ENCODE measurements around the gene SLC35B2.

SLC35B2 gene

GRCh38 chr6:44269921-44270525, 12.7 kb upstream of the SLC35B2 start, which contains the start of gene TMEM151B:
Gene TMEM151B (plus strand): TSS chr6:44270450. CDS start chr6:44270743, 293 bp downstream.
- TF ChIP-seq FOXP2 (optimal IDR thresholded peaks at IDR 0.05; ENCODE audit: borderline replicate concordance, extremely low read depth, extremely low read length, insufficient read depth) (no peak), SIN3A (IDR thresholded peaks at IDR 0.05; ENCODE audit: borderline replicate concordance, insufficient read depth, low read length) (no peak), REST (IDR thresholded peaks at IDR 0.05; ENCODE audit: insufficient read depth in 1 of 2, low read depth in 2 of 2, low read length in 2 of 2) (no peak)

- TF ChIP-seq SIN3A (IDR thresholded peaks at IDR 0.05; ENCODE audit: borderline replicate concordance, insufficient read depth, low read length) (no peak), TAF1 (IDR thresholded peaks at IDR 0.05; ENCODE audit: borderline replicate concordance, insufficient read depth, low read length) (no peak), FOXP2 (optimal IDR thresholded peaks at IDR 0.05; ENCODE audit: borderline replicate concordance, extremely low read depth, extremely low read length, insufficient read depth) (no peak), POLR2AphosphoS5 (IDR thresholded peaks at IDR 0.05; ENCODE audit: low read depth, low read length) (no peak), REST (IDR thresholded peaks at IDR 0.05; ENCODE audit: insufficient read depth in 1 of 2, low read depth in 2 of 2, low read length in 2 of 2) (no peak)
Measured at GRCh38 chr6:44269178-44269920, 12.0 kb upstream of the SLC35B2 start.

GRCh38 chr6:44268095-44268628, 10.8 kb upstream of the SLC35B2 start:
- TF ChIP-seq REST (IDR thresholded peaks at IDR 0.05; ENCODE audit: insufficient read depth in 1 of 2, low read depth in 2 of 2, low read length in 2 of 2) (no peak; a peak in 1 of 4 replicates), POLR2AphosphoS5 (IDR thresholded peaks at IDR 0.05; ENCODE audit: low read depth, low read length) (no peak), TAF1 (IDR thresholded peaks at IDR 0.05; ENCODE audit: borderline replicate concordance, insufficient read depth, low read length) (no peak), FOXP2 (optimal IDR thresholded peaks at IDR 0.05; ENCODE audit: borderline replicate concordance, extremely low read depth, extremely low read length, insufficient read depth) (no peak), SIN3A (IDR thresholded peaks at IDR 0.05; ENCODE audit: borderline replicate concordance, insufficient read depth, low read length) (no peak)

GRCh38 chr6:44267252-44267651, 9.9 kb upstream of the SLC35B2 start:
- TF ChIP-seq FOXP2 (optimal IDR thresholded peaks at IDR 0.05; ENCODE audit: borderline replicate concordance, extremely low read depth, extremely low read length, insufficient read depth) (no peak), TAF1 (IDR thresholded peaks at IDR 0.05; ENCODE audit: borderline replicate concordance, insufficient read depth, low read length) (no peak), SIN3A (IDR thresholded peaks at IDR 0.05; ENCODE audit: borderline replicate concordance, insufficient read depth, low read length) (no peak), POLR2AphosphoS5 (IDR thresholded peaks at IDR 0.05; ENCODE audit: low read depth, low read length) (no peak), REST (IDR thresholded peaks at IDR 0.05; ENCODE audit: insufficient read depth in 1 of 2, low read depth in 2 of 2, low read length in 2 of 2) (no peak)

Data from PFSK-1 (cell line).